Measurements from ENCODE around the gene SLC26A9.

Gene SLC26A9

DNA sequence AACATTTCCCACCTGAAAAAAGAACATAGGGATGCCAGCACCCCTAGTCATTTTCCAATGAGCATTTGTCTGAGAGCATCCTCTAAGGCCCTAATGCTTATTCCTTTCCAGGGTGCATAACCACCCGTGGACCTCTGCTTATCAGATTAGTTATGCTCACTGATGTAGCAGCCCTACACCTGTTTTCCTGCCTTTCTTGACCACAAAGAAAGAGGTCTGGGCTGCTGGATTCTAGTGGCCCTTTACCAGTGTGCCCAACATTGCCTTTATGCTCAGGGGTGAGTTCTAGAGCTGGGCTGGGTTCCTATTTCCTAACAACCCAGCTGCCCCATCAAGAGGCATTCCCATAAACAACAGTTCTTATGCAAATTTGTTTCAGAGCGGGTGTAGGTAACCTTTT lies 73.0 kb downstream of the SLC26A9 start (continued):
- TF ChIP-seq, protein P1, sequence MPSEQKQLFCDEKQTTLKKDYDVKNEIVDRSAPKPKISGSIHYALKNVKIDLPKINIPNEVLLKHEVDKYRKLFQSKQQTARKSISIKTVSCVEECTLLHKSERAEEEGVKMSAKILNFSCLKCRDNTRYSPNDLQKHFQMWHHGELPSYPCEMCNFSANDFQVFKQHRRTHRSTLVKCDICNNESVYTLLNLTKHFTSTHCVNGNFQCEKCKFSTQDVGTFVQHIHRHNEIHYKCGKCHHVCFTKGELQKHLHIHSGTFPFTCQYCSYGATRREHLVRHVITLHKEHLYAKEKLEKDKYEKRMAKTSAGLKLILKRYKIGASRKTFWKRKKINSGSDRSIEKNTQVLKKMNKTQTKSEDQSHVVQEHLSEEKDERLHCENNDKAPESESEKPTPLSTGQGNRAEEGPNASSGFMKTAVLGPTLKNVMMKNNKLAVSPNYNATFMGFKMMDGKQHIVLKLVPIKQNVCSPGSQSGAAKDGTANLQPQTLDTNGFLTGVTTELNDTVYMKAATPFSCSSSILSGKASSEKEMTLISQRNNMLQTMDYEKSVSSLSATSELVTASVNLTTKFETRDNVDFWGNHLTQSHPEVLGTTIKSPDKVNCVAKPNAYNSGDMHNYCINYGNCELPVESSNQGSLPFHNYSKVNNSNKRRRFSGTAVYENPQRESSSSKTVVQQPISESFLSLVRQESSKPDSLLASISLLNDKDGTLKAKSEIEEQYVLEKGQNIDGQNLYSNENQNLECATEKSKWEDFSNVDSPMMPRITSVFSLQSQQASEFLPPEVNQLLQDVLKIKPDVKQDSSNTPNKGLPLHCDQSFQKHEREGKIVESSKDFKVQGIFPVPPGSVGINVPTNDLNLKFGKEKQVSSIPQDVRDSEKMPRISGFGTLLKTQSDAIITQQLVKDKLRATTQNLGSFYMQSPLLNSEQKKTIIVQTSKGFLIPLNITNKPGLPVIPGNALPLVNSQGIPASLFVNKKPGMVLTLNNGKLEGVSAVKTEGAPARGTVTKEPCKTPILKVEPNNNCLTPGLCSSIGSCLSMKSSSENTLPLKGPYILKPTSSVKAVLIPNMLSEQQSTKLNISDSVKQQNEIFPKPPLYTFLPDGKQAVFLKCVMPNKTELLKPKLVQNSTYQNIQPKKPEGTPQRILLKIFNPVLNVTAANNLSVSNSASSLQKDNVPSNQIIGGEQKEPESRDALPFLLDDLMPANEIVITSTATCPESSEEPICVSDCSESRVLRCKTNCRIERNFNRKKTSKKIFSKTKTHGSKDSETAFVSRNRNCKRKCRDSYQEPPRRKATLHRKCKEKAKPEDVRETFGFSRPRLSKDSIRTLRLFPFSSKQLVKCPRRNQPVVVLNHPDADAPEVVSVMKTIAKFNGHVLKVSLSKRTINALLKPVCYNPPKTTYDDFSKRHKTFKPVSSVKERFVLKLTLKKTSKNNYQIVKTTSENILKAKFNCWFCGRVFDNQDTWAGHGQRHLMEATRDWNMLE (tag by site-specific recombination; conservative IDR thresholded peaks at IDR 0.05; ENCODE audit: low read depth): no peak
- TF ChIP-seq, protein P2, sequence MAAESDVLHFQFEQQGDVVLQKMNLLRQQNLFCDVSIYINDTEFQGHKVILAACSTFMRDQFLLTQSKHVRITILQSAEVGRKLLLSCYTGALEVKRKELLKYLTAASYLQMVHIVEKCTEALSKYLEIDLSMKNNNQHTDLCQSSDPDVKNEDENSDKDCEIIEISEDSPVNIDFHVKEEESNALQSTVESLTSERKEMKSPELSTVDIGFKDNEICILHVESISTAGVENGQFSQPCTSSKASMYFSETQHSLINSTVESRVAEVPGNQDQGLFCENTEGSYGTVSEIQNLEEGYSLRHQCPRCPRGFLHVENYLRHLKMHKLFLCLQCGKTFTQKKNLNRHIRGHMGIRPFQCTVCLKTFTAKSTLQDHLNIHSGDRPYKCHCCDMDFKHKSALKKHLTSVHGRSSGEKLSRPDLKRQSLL (tag by site-specific recombination; IDR thresholded peaks at IDR 0.05): no peak
- TF ChIP-seq ZNF501 (tag by site-specific recombination; IDR thresholded peaks at IDR 0.05) (no peak), GLIS1 (tag by site-specific recombination; IDR thresholded peaks at IDR 0.05) (no peak)
